GM19328 (cell line): ENCODE measurements around the gene IBA57.
"Not testable (repeated sequence)": the region's sequence is repeated elsewhere in the genome, so short reads cannot be mapped to it uniquely, and the experiment has no call there.

Experiments used
- ATAC-seq: cut with Tn5 transposase; IDR thresholded peaks from one replicate; pipeline ENCODE4 v1.9.1; 2021; ENCODE audit warnings: mild to moderate bottlenecking, moderate library complexity; ENCODE audit not compliant: unreplicated experiment

The IBA57 gene

DNA sequence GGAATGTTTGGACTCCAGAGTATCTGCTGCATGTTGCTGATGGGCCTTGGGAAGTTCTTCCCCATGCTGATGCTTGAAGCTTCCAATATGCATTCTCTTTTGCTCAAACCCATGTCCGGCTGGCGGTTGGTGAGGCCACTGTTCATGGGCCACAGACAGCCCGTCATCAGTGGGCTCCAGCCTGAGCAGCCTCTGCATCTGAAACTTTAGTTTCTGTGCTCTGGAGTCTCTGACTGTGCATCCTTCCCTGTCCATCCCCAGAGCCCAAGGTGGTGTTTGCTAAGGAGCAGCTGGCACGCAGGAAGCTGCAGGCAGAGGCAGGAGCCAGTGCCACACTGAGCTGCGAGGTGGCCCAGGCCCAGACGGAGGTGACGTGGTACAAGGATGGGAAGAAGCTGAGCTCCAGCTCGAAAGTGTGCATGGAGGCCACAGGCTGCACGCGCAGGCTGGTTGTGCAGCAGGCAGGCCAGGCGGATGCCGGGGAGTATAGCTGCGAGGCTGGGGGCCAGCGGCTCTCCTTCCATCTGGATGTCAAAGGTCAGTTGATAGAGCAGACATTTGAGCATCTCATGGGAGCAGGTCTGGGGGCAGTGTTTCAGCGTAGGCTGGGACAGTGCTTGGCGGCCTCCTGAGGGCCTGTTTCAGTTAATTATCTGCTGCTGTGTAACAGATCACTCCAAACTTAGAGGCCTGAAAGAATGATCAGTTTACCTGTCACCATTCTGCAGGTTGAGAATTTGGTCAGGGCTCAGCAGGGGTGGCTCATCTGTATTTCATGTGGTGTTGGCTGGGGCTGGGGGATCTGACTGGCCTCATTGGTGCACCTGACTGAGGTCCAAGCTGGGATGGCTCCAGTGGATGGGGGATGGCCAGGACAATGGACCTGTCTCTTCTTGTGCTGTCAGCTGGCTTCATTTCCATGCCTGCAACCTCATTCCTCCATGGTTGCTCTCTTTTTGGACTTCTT, 58.9 kb downstream of the IBA57 start:
- no peak for ATAC-seq

DNA sequence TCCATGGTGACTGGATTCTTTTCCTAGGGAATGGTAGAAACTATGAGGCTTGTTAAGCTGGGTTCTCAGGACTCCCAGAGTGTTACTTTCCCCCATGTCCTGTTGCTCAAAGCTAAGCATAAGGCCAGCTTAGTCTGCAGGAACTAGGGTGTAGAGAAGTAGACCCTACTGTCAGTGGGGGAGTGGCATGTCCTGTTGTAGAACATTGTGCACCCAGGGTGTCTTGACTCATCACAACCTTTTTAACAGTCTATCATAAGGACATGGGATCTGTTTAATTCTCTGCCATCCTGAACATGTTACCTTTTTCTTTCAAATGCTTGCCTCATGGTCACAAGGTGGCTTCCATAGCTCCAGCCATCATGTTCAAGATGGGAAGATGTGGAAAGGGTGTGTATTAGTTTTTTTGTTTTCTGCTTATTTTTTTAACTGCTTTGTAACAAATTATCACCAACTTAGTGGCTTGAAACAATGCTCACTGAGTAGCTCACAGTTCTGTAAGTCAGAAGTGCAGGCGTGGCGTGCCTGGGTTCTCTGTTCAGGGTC, 59.6 kb downstream of the IBA57 start:
- no peak for ATAC-seq

DNA sequence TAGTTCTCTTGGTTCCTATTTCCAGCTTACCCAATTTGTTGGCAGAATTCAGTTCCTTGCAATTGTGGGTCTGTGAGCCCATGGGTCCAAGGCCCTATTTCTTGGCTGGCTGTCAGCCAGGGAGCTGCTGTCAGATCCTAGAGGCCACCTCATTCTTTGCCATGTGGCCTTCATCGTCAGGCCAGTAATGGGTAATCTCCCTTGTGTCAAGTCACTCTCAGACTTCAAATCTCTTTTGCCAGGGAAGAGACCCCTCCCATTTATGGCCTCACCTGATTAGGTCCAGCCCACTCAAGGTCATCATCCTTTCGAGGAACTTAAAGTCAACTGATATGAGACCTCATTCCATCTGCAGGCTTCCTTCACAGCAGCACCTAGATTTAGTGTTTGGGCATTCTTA, 60.1 kb downstream of the IBA57 start:
- ATAC-seq = no peak

DNA sequence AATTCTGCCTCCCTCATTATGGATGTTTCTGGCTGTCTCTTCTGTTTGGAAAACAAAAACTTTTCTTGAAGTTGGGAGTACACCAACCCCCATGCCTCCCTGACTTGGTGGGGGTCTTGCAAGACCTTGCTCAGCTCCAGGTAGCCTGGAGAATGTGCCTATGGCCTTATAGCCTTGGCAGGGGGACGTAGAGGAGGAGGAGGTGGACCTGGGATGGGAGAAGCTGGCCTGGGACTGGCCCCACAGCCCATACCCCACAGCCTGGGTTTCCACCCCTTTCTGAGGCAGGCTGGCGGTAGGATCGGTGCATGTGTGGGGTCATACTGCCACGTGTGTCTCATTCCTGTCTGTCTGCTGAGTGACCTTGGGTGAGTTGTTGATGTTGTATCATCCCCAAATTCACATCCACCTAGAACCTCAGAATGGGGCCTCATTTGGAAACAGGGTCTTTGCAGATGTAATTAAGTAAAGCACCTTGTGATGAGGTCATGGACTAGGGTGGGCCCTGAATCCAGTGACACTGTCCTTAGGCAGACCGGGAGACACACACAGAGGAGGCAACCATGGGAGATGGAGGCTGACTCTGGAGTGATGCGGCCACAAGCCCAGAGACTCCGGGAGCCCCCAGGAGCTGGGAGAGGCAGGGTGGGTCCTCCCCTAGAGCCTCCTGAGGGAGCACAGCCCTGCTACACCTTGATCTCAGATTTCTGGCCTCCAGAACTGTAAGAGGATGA, 60.7 kb downstream of the IBA57 start:
- ATAC-seq = no peak

DNA sequence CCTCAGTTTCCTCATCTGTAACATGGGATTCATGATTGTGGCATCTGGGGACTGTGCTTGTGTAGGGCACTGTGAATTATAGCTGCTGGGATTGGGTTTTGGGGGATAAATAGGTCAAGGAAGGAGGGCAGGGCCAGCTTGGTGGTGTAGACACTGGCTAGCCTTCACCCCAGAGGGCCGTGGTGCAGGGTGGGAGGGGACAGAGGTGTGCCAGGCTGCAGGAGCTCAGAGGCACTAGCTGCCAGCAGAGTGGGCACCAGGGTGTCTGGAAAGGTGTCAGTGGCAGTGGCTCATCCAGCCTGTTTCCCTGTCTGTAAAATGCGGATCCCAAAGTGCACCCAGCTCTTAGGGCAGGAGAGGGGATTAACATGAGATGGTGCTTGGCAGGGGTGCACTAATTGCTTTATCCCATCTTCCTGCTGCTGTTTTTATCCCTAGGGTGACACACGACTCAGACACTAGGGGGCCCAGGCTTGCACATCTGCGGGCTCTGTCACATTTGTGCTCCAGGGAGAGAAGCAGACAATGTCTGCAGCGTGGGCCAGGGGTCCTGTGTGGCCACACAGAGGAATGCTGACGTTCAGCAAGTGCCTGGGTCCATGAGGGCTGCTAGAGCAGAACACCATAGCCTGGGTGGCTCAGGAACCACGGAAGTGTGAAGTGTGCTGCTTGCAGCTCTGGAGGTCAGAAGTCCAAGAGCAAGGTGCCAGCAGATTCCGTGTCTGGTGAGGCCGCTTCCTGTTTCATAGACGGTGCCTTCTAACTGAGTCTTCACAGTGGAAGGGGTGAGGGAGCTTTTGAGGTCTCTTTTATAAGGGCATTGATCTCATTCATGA, 61.6 kb downstream of the IBA57 start:
- no peak for ATAC-seq

DNA sequence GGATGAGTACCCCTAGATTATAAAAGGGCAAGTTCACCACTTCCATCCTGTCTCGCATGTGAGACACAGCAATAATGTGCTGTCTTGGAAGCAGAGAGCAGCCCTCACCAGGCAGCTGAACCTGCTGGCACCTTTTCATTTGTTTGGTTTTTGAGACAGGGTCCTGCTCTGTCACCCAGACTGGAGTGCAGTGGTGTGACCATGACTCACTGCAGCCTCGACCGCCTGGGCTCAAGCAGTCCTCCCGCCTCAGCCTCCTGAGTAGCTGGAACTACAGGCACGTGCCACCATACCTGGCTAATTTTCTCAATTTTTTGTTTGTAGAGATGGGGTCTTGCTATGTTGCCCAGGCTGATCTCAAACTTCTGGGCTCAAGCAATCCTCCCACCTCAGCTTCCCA, 62.5 kb downstream of the IBA57 start:
- ATAC-seq = not testable (repeated sequence)

DNA sequence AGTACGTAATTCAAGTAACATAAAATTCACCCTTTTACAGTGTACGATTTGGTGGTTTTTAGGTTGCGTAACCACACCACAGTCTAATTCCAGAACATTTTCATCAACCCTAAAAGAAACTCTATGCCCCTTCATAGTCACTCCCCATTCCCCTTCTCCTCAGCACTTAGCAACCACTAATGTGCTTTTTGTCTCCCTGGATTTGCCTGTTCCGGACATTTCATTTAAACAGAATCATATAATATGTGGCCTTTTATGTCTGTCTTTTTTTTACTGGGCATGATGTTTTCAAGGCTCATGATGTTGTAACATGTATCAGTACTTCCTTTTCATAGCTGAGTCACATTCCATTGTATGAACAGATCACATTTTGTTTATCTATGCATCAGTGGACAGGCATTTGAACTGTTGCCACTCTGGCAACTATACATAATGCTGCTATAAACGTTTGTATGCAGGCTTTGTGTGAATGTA, 63.0 kb downstream of the IBA57 start:
- no peak for ATAC-seq

DNA sequence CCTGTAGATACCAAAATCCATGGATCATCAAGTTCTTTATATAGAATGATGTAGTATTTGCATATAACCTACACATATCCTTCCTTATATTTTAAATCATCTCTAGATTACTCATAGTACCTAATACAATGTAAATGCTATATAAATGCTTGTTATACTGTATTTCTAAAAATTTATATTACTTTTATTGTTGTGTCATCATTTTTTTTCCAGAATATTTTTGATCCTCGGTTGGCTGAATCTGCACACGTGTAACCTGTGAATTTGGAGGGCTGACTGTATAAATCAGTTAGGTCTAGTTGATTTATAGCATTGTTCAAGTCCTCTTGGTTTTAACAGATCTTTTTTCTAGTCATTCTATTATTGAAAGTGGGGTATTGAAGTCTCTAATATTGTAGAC, 65.6 kb downstream of the IBA57 start:
- no peak for ATAC-seq
